Stimulated activated CD4-positive, alpha-beta T cell treated with anti-CD3 and anti-CD28 coated beads, Interleukin-12 subunit alpha, Interleukin-12 subunit beta, amount 100 ng/mL, for 24 hours (primary cell): ENCODE results near the gene MPI.

Experiments
- DNase-seq, 2 experiments: peaks; one replicate each; pipeline ENCODE4 v3.0.0-alpha.2; 2020; ENCODE audit warnings: low read depth in 2 of 2

MPI gene, protein sequence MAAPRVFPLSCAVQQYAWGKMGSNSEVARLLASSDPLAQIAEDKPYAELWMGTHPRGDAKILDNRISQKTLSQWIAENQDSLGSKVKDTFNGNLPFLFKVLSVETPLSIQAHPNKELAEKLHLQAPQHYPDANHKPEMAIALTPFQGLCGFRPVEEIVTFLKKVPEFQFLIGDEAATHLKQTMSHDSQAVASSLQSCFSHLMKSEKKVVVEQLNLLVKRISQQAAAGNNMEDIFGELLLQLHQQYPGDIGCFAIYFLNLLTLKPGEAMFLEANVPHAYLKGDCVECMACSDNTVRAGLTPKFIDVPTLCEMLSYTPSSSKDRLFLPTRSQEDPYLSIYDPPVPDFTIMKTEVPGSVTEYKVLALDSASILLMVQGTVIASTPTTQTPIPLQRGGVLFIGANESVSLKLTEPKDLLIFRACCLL

DNA sequence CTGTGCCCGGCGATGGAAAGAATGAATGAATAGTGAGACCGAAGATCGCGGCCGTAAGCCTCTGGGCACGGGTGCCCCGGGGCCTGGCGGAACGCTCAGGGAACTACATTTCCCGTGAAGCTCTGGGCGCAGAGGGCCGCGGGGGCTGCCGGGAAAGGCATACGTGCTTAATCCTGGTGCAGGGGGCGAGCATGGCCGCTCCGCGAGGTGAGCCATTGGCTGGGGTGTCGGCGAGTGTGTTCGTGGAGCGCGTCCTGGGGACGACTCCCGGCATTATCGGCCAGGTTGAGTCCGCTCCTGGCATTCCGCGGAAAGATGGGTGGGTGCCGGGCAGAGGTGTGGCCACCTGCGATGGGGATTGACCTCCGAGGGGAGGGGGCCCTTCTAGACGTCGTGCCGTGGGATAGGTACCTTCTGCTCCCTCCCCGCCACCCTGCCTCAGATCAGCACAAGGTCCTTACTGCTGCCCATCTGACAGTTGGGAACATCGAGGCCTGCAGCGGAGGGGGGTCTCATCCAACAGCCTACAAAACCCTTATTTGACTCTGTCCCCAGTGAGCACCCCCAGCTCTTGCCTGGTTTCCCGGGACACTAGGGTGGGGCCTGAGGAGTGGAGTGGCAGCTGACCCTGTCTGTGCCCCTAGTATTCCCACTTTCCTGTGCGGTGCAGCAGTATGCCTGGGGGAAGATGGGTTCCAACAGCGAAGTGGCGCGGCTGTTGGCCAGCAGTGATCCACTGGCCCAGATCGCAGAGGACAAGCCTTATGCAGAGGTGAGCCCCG lies at the start of gene MPI:
Gene MPI (plus strand): TSS at position 160 of the 782 bp plus-strand sequence. CDS start 32 bp downstream, at position 192.
- peak; percentile 77 to 87 for DNase-seq

DNA sequence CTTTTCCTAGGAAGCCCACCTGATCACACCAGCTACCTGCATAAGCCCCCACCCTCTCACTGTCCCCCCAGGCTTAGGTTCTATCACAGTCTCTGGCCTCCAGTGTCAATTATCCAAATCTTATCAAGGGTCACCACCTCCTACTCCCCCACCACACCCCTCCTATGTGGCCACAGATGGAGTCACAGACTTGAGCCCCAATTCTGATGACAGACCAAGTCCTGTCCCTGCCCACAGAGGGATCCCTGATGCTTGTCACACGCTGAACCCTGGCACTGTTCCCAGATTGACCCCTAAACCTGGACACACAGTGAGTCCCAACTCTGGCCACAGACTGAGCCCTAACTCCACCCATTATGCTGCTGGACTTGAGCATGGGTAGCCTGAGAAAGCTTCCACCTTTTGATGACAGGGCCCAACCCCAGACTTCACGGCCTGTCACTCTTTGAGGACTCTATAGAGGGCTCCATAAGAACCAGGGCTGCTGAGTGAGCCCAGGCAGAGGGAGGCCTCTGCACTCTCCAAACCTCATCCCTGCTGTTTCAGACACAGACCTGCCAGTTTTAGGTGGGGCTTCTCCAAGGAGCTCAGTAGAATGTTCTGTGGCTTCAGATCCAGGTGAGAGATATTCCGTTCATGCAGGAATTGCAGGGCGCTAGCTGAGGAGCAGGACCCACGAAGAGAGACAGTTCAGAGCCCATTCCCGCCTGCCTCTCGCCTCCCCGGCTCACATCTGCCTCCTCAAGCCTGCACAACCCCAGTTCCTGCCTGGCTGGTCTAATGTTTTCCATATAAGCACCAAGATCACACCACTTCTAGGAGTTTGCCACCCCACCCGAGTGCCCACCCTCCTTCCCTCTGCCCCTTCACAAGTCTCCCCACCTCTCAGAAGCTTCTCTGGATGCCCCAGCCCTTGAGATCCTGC lies 48.7 kb upstream of the MPI start:
- DNase-seq = no peak

DNA sequence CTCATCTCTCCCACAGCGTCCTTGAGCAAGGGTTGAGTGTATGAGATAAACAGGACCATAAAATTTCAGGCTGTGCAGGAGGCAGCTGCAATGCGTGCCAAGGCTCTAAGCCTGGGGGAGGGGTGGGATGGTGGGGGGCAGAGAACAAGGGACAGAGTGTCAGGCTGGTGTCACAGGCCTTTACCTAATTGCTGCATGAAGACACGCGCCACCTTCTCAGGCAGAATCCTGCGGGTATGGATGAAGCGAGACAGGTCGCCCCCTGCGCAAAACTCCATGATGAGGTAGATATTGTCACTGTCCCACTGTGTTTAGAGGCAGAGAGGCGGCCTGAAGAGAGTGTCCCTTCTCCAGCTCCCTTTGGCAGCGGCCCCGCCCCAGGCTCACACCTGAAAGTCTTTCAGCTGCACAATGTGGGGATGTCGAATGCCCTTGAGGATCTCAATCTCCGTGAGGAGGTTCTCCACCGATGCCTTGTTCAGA lies 47.9 kb upstream of the MPI start:
- DNase-seq = no peak

DNA sequence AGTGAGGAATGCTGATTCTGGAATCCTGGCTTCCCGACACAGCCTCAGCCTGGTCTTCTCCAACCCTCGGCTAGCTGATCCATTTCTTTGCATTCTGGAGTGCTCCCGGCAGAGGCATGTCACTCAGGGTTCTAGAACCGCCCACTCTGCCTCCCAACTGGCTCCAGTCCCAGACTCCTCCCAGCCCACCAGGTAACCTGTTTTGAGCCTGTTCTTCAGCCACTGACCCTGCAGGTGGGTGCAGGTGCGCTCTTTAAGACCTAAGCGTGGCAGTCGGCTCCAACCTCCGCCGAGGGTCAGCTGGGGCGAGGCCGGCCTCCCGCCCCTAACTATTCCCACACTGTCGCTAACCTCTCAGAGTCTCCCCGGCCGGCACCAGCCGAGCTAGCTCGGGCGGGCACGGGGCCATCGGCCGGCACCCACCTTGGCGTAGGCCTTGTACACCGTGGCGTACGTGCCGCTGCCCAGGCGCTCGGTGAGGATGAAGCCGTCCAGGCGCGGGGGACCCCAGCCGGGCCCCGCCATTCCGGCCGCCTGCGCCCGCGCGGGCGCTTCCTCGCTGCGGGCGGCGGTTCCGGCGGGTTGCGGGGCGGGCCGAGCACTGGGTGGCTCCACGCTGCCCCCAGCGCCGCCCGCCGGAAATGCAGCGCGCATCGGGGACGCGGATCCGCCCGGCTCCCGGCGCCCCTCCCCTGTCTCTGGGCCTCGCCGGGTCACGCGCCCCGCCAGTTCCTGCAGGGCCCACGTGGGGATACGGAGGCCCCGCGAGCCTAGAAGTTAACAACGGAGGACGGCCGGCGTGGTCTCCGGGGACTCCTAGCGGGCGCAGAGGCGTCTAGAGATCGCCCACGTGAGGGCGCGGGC lies 47.0 kb upstream of the MPI start, which contains the start of gene ULK3:
Gene ULK3 (minus strand): TSS at position 576 of the 864 bp plus-strand sequence. CDS start 51 bp downstream, at position 525.
- DNase-seq = peak; percentile 87 to 91

DNA sequence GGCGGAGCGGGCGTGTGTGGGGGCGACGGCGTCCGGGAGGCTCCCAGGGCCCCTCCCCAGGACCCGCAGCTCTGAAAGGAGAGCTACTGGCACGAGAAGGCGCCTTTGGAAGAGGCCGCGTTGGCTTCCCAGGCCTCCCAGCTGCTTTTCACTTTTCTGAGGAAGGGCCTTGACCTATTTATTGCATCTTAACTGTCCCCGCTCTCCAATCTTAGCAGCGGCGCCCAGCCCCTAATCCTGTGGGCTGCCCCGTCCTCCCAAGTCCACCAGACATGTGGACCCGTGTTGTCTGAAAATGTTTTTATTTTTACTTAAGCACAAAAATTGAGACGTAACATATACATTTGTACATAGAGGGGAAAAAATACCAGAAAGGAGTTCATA lies 46.4 kb upstream of the MPI start:
- DNase-seq = no peak

DNA sequence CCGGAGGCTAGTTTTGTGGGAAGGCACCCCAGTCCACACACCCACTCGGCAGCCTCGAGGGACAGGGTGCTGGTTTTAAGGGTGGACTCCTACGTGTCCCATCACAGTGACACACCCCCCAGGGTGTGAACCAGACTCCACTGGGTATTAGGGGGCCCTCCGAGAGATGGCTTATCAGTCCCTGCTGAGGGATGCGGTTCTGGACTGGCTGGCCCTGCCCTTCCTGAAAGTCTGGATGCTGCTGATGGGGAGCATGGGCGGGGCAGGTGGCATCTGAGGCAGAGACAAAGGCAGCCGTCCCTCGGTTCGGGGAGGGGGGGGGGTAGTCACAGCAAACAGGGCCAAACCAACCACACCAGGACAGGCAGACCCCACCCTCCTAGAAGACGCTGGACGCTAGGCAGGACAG lies 45.9 kb upstream of the MPI start:
- no peak for DNase-seq

DNA sequence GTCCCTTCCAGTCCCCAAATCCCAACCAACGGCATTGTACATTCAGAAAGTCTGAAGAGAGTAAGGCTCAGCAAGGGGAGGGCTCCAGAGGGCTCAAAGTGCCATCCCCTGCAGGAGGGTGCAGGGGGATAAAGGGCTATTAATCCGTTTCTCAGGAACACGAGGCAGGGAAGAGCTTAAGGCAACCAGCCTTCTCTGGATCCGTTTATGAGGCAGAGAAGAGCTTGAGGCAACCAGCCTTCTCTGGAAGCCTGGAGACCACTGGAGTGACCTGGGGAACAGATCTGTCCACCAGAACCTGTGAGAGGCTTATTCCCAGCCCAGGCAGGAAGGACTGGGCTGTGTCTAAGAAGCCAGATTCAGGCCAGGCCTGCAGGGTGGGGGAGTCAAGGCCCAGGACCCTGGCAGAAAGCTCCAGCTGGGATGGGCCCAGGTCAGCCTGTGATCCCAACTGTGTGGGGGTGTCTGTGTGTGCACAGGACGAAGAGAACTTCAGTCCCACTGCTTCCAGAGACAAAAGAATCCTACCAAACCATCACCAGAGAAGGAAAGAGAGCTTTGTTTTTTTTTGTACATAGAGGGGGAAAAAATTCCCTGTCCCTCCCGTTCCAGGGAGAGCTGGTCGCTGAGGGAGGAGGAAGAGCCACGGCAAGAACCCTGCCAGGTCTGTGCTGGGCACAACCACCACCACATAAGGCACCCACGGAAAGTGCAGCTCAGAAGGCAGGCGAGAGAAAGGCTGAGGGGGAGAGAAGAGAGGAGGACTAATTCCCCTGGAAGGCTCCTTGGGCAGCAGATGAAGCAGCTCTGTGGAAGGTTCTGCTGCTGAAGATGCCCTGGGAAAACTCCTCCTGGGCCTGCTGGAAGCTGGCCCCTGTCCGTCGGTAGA lies 45.3 kb upstream of the MPI start:
- no peak for DNase-seq

DNA sequence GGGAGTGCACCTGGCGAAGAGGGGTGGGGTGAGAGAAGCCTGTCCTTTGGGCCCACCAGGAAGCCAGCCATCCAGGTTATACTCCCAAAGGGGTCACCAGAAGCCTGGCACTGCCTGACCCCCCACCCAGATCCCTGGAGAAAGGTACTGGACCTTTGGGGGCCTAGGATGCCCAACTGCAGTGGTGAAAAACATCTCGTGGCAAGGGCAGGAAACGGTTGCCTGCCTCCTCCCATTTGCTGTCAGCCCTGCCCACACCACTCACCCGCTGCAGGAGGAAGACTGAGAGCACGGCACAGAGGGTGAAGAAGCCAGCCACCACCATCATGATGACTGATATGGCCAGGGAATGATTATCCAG lies 44.7 kb upstream of the MPI start:
- DNase-seq = peak; percentile 25 to 43

DNA sequence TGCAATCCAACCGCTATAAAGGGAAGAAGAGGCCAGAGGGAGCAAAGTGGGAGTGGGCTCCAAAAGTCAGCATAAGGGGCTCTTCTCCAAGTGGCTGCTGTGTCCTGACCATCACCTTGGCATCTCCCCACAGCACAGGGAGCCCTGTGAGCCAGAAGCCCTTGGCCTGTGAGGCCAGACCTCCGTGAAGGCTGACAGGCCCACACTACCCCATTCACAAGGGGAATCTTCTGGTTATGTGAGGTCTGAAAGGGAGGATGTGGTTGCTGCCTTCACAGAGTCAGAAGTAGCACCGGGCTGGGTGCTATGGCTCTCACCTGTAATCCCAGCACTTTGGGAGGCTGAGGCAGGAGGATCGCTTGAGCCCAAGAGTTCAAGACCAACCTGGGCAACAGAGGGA lies 44.3 kb upstream of the MPI start:
- no peak for DNase-seq

DNA sequence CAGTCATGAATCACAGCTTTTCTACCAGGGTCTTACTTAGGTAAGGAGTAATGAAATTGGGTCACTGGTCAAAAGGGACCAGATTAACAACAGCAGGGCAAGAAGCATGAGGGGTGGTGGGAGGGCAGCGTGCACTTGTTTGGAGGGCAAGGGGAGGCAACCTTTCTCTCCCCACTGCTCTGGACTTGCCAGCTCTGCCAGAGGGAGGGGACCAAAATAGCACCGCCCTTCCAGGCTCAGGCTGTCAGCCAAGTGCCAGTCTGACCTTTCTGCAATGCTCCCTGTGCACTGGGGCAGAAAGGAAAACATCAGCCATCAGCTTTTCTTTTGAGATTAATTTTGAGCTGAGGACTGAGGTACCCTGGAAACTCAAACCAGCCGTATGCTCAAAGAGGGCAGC lies 42.4 kb upstream of the MPI start:
- no peak for DNase-seq

DNA sequence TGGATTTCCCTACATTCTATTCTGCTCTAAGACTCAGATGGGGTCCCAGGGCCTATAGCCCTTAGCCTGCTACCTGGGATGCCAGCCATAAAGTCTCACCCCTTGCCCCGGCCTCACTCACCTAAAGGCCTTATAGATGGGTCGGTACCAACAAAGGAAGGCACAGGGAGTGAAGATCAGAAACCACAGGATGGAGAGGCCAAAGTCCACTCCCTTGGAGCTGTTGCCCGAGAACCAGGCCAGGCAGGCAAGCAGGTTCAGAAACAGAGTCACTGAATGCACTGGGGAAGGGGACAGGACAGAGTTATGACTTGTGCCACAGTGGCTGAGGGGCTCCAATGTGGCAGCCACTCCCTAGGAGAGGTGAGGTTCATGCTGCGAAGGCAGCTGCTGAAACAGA lies 39.4 kb upstream of the MPI start:
- no peak for DNase-seq

DNA sequence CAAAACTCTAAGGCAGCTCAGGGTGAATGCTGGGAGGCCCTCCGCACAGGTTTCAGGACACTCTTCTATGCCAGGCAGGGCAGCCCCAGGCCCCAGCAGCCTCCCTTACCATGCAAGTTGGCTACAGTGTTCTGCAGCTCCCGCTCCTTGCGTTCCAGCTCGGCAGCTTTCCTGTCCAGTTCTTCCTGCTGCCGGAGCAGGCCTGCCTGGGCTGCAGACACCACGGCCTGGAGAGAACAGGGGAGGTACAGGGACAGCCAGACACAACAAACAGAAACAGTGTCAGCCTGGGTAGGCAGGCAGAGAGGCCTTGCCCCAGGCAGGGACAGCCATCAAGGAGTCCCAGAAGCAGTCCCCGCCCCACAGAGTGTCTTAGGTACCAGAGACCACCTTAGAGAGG lies 37.9 kb upstream of the MPI start:
- DNase-seq = no peak

DNA sequence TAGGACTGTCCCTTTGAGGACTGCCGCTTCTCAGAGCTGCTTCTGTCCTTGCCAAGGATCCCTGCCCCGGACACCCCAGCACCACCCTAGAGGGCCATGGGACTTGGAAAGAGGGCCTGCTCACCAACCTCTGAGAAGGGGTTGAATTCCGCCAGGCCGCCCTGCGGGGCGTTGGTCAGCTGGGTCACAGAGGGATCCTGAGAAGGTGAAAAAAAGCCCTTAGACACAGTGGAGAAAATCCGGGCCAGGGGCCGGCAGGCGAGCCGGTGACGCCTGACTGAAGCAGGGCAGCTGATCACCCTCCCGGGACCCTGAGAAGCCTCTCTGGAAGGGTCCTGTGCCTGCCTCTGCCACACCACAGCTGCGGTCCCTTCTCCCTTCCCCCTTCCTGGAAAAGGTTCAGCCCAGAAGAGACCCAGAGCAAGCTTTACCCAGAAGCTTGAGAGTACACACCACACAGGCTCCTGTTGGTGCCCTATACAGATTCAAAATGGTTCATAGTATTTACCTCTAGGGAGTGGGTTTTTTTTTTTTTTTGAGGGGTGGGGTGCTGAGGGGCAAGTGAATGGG lies 35.3 kb upstream of the MPI start:
- DNase-seq = no peak

DNA sequence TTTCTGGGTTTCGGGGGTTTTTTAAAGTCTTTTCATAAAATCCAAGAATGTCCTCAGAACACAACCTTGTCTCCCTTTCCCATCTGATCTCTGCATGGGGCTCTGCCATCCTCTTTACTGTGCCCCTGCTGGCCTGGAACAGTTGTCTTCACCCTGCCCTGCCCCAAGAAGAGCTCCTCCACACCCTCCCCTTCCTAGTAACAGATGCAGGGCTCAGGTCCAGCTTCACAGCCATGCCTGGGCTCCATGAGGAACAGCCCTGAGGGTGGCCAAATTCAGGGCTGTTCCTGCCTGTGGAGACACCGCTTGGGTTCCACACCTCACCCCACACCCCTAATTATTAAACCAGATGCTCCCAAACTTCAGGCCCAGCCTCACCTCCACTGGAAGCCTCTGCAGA lies 34.0 kb upstream of the MPI start:
- no peak for DNase-seq

DNA sequence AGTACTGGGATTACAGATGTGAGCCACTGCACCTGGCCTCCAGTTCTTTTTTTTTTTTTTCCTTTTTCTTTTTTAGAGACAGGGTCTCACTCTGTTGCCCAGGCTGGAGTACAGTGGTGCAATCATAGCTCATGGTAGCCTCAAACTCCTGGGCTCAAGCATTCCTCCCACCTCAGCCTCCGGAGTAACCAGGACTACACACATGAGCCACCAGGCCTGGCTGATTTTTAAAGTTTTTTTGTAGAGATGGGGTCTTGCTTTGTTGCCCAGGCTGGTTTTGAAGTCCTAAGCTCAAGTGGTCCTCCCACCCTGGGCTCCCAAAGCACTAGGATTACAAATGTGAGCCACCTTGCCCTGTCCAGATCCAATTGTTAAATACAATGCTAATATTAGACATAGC lies 33.3 kb upstream of the MPI start:
- no peak for DNase-seq

DNA sequence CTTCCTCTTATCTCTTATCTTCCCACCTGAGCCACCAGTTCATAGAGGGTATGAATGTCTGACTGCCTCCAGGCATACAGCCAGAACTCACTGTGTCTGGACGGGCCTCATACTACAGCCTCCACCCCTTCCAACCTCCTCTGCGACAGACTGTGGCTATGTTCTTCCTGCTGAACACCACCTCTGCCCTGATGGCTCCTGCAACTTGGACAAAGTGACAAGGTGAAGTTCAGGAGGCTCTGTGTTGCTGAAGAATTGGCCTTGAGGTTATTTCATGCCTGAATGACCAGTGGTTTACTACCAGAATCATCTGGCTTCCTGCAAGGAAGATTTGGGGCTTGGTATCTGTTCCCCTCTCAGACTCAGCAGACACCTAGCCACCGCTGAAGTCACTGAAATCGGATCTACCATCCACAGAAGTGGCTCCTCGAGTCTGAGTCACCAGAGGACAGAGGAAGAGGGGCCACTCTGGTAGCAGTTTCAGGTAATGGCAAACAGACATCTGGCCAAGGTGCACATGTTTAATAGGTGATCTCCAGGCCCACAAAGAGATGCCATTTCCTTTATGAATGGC lies 32.7 kb upstream of the MPI start:
- no peak for DNase-seq

DNA sequence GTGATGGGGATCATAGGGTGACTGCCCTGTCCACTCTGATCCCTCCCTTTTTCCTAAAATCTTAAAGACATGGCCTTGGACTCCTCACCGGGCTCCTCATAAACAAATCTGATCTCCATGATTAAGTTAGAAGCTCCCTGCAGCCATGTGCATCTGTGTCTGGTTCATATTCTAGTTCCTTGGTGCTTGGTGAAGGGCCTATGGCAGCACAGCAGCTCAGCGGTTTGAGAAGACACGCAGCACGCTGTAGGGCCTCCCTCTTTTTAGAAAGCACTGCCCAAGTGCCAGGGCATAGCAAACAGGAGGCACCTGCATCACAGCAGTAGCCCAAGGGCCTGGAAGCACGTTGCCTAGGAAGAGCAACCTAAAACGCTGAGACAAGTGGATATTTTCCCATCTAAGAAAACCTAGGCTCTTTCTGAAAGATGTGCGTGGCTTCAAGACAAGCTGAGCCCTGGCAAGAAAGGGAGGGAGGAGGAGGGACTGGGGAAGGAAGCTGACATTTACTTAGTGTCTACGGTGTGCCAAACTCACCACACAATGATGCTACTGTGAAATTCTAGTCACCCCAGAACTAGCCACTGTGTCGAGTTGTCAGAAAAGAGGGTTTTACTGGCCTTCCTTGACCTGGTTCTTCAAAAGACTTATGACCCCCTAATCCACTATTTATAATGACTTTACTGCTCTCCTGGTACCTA lies 32.0 kb upstream of the MPI start:
- DNase-seq = no peak

DNA sequence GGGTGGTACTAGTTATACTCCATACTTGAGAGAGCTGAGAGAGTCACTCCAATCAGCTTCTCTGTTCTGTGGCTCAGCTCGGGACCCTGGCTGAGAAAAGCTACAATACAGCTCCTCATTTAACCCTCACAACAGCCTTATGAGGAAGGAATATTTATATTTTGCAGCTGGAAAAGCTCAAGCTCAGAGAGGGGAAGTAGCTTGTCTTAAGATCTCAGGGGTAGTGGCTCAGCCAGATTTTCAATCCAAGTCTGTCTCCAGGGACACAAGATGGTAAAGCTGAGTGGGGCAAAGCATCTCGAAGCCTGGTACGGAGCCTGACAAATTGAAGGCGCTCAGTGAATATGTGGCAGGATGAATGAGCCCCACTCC lies 31.5 kb upstream of the MPI start:
- no peak for DNase-seq
